Ovary (tissue), 9 donors: ENCODE results near the gene SKIC8. TPM values are rescaled to one million over a fixed set of nuclear protein-coding genes. Genes with fewer than 3 reads are reported as not detected.

Source experiments
- DNase-seq, 5 donors: peaks; one replicate each; pipeline ENCODE4 v3.0.0-alpha.2; 2019 to 2020
- H3K27ac ChIP-seq, 2 donors: fragments of 200-600 bp; one replicate each; pipeline versions ENCODE4 v1.5.1 to v1.8.0; 2019 to 2022
- H3K27me3 ChIP-seq: fragments of 200-600 bp; one replicate; pipeline ENCODE4 v1.8.0; 2022
- H3K36me3 ChIP-seq: fragments of 200-600 bp; sonication (generic); one replicate; pipeline ENCODE4 v1.5.1; 2019
- H3K4me1 ChIP-seq: one replicate; pipeline ENCODE4 v1.8.1; 2013; ENCODE audit warnings: mild to moderate bottlenecking, moderate library complexity; ENCODE audit not compliant: insufficient read depth
- H3K4me3 ChIP-seq: fragments of 200-600 bp; sonication (generic); one replicate; pipeline ENCODE4 v1.5.1; 2017
- H3K9me3 ChIP-seq, 2 donors: fragments of 200-600 bp in 1 of 2; sonication (generic) in 1 of 2; one replicate each; pipeline versions ENCODE4 v1.5.1 to v1.8.1; 2013 to 2019; ENCODE audit warnings: mild to moderate bottlenecking in 1 of 2, moderate library complexity in 1 of 2
- CTCF ChIP-seq, 3 donors: fragments of 450-650 bp in 2 of 3; fragments of 200-600 bp in 1 of 3; IDR thresholded peaks; one replicate each; pipeline versions ENCODE4 v1.5.1 to v1.8.0; 2016 to 2022; ENCODE audit warnings: antibody characterized with exemption in 3 of 3, mild to moderate bottlenecking in 1 of 3
- EP300 ChIP-seq: sonication (generic); formaldehyde crosslinking; IDR thresholded peaks from one replicate; pipeline ENCODE4 v1.6.1; 2017; ENCODE audit warnings: antibody characterized with exemption
- POLR2A ChIP-seq: fragments of 450-650 bp; IDR thresholded peaks from one replicate; pipeline ENCODE4 v1.6.1; 2017; ENCODE audit warnings: antibody characterized with exemption, mild to moderate bottlenecking, moderate library complexity
- WGBS, 3 donors: extraction: QIAGEN DNeasy Blood & Tissue Kit in 1 of 3; methylation state at CpG; one replicate each; pipeline versions ENCODE4 v1.1.5 to v1.1.7; 2013 to 2017; 5-methylcytosine and 5-hydroxymethylcytosine counted together
- intact Hi-C, 4 donors: fragments of 100-400 bp; cut with DNase I; formaldehyde crosslinking; loops; one replicate each; pipeline versions ENCODE4 v1.11.0 to v1.15.1; 2022 to 2023
- polyA plus RNA-seq, 2 donors: library from polyadenylated mRNA; stranded (reverse); fragments of 200-250 nt in 1 of 2; fragments of 350-450 nt in 1 of 2; fragmentation: Illumina TruSeq in 1 of 2; extraction: RNeasy Lipid Tissue Mini Kit (QIAGEN cat#74804) in 1 of 2; gene quantifications; one replicate each; pipeline ENCODE4 v1.2.3, GENCODE V29; 2013 to 2014
- total RNA-seq, 7 donors: library from RNA; depleted of rRNA in 2 of 7; stranded (reverse); fragments of >200 nt in 2 of 7; fragmentation: NEBNext Ultra II Directional in 3 of 7; extraction: Animal tissue kit (Norgen Biotek cat#: 25700) in 3 of 7; gene quantifications; one replicate each; pipeline versions ENCODE4 v1.1.0 to v1.2.4, GENCODE V29; 2016 to 2023
- donor health status: DM: no; HTN: no; CAD: no; lungs with moderate emphysema.
- donor health status: DM: no; HTN: no; CAD: no.
- donor health status: Bipolar disorder and iron deficiency.
- donor health status: DM: yes; HTN: yes; CAD: no.
- donor health status: DM: no; HTN: no; CAD: no.
- donor health status: DM: yes; HTN: yes; CAD: no.

SKIC8 gene
- total and polyA plus RNA-seq, 9 donors: 38.1 to 63.5 (median 50.8) TPM

DNA sequence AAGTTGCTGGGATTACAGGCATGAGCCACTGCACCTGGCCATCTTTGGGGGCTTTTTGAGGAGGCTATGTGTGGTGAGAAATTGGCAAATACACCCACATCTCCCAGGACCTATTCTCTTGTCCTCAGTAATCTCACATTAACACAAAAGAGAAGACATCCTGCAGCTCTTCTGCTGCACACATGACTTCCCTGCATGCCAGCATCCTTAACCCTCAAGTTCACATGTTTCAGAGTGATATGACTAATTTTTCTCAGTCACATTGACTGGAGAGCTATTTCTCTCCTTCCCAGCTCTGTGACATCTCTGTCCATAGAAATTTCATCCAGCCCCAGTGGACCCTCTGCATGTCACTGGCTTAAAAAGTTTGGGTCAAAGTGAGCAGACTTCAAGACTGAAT is 1.9 kb upstream of the SKIC8 start:
- no peaks in the 10 kb centered on the region for H3K9me3 ChIP-seq
- H3K27ac ChIP-seq: no peak overlapping the region
- DNase-seq: no peak
- no peaks in the 10 kb centered on the region for H3K36me3 ChIP-seq
- TF ChIP-seq EP300 (no peak), POLR2A (no peak), CTCF (IDR thresholded peaks at IDR 0.05) (no peak)
- H3K4me1 ChIP-seq: peaks cover 3% of the 10 kb centered on the region
- intact Hi-C loops: no loop called here
- H3K27me3 ChIP-seq: no peaks in the 10 kb centered on the region
- no peak overlapping the region for H3K4me3 ChIP-seq

GRCh38 chr15:78292219-78292618 is 7.2 kb downstream of the SKIC8 start:
- no peaks in the 10 kb centered on the region for H3K4me1 ChIP-seq
- H3K4me3 ChIP-seq: no peak overlapping the region
- no peak for TF ChIP-seq POLR2A
- TF ChIP-seq CTCF (IDR thresholded peaks at IDR 0.05): no peak
- TF ChIP-seq EP300: no peak
- H3K9me3 ChIP-seq: no peaks in the 10 kb centered on the region
- no peaks in the 10 kb centered on the region for H3K27me3 ChIP-seq
- no peak overlapping the region for H3K27ac ChIP-seq
- 47 to 93% (median 78%) methylated on average over 1 of the region's 1 CpG for WGBS, 3 donors
- intact Hi-C loops: no loop called here
- no peak for DNase-seq
- H3K36me3 ChIP-seq: no peaks in the 10 kb centered on the region

GRCh38 chr15:78291698-78292097 is 7.7 kb downstream of the SKIC8 start:
- no peak for TF ChIP-seq POLR2A
- TF ChIP-seq EP300: no peak
- no peak for TF ChIP-seq CTCF (IDR thresholded peaks at IDR 0.05)
- H3K4me1 ChIP-seq: no peaks in the 10 kb centered on the region
- H3K27me3 ChIP-seq: no peaks in the 10 kb centered on the region
- intact Hi-C loops: no loop called here
- no peak for DNase-seq
- H3K36me3 ChIP-seq: no peaks in the 10 kb centered on the region
- H3K4me3 ChIP-seq: no peak overlapping the region
- H3K27ac ChIP-seq: no peak overlapping the region
- WGBS, 3 donors: 100% methylated on average over 2 of the region's 2 CpGs
- H3K9me3 ChIP-seq: no peaks in the 10 kb centered on the region

DNA sequence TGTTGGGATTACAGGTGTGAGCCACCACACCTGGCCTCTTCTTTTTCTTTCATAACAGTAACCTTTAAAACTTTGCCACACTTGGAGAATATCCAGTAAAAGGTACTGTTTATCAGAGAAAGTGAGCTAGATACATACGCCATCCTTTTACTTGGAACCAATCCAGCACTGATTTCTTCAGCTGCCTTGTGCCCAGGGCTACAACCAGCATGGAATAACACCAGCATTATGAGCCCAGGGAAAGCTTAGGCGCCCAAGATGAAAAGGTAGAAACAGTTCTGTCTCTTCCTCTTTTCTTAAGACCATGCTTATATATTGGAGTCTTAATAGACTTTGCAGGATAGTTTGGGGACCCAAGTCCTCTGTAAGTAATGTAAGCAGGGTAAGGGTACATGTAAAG is 8.4 kb downstream of the SKIC8 start:
- Histone ChIP-seq H3K4me1 (no peaks in the 10 kb centered on the region), H3K27ac (no peak overlapping the region), H3K9me3 (no peaks in the 10 kb centered on the region), H3K36me3 (no peaks in the 10 kb centered on the region), H3K4me3 (no peak overlapping the region), H3K27me3 (no peaks in the 10 kb centered on the region)
- DNase-seq: no peak
- TF ChIP-seq EP300: no peak
- TF ChIP-seq POLR2A: no peak
- no peak for TF ChIP-seq CTCF (IDR thresholded peaks at IDR 0.05)
- intact Hi-C loops: no loop called here
- 50 to 73% (median 69%) methylated on average over 2 of the region's 2 CpGs for WGBS, 3 donors

DNA sequence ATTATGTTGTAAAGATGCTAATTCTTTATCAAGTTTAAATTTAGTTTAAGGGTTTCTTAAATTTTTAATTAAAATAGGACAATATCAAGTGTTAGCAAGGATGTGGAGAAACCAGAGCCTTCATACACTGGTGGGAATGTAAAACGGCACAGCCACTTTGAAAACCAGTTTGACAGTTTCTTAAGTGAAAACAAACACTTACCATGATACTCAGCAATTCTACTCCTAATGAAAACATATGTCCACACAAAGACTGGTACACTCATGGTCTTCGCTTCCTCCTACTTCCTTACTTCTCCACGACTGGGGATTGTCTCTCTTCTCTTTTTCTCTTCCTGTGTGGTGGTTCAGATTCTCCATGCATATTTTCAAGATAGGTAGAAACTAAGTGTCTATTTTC is 9.2 kb downstream of the SKIC8 start:
- intact Hi-C loops: no loop called here
- no peak for TF ChIP-seq EP300
- Histone ChIP-seq H3K27ac (no peak overlapping the region), H3K4me1 (no peaks in the 10 kb centered on the region), H3K36me3 (no peaks in the 10 kb centered on the region), H3K27me3 (no peaks in the 10 kb centered on the region), H3K9me3 (no peaks in the 10 kb centered on the region), H3K4me3 (no peak overlapping the region)
- DNase-seq: no peak
- 83 to 87% (median 86%) methylated on average over 3 of the region's 3 CpGs for WGBS, 3 donors
